ENCODE measurements around the gene ACY1. TPM values are rescaled to one million over a fixed set of nuclear protein-coding genes. Genes with fewer than 3 reads are reported as not detected.

The ACY1 gene
- 35.8 and 59.7 TPM in 2 replicates for total RNA-seq

DNA sequence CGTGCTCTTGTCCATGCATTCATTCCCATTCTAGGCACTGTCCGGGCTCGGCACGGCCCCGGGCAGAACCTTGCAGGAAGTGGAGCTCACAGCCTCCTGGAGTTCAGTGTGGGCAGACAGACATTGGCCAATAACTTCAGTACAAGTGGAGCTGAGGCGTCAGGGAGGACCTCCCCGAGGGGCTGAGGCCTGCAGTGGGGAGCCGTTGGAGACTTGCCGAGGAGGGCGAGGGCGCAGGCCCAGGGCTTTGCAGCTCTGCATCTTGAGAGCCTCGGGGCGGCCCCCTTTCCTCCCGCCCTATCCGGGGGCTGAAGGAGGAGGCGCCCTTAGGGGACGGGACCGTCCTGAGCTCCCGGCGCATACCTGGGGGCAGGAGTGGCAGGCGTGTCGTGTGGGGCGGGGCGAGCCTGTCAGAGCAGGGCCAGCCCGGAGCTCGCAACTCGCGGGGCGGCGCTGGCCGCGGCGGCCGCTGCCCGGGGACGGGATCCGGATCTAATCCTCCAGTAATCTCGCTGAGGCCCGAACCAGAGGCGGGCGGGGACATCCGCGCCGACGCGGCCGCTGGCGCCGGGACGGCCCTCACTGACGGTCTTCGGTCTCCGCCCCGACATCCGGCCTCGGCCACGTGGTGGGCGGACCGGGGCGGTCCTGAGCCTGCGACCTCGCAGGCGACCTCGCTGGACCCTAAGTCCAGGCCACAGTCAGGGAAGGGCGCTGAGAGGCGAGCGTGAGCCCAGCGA, at the start of gene ACY1:
Gene ACY1, plus strand, starts transcription at position 698 of the 740 bp plus-strand sequence. CDS start 530 bp downstream, outside the sequence.

GRCh38 chr3:51941798-51942602, 41.3 kb upstream of the ACY1 start, which contains the start of the genes PARP3 and RRP9:
PARP3 (plus strand) TSS chr3:51942363; CDS start chr3:51943356, 993 bp downstream.
RRP9 (minus strand) TSS chr3:51941904; CDS start chr3:51941867, 37 bp downstream.

GRCh38 chr3:51955175-51955892, 28.0 kb upstream of the ACY1 start, which contains the start of gene GPR62:
GPR62 (plus strand) TSS chr3:51955381; CDS start chr3:51955653, 272 bp downstream.

GRCh38 chr3:51967384-51968169, 15.8 kb upstream of the ACY1 start, which contains the start of gene PCBP4:
PCBP4 (minus strand) TSS chr3:51967454; CDS start chr3:51961240, 6,214 bp downstream.

GRCh38 chr3:51974963-51975851, 8.1 kb upstream of the ACY1 start, which contains the start of gene ABHD14A:
ABHD14A (plus strand) TSS chr3:51975064; CDS start chr3:51975136, 72 bp downstream.

GRCh38 chr3:51995346-51996163, 12.2 kb downstream of the ACY1 start, which contains the start of gene RPL29:
RPL29 (minus strand) TSS chr3:51995895; CDS start chr3:51995461, 434 bp downstream.

Small RNA genes lying within 50 kb of the gene (small RNA-seq; reads per million reads assigned to genes)
- gene AC115284.1 (ENCODE audit: low replicate concordance) = not detected

Other genes starting within 250 kb of the ACY1 start
- gene IQCF6, start 204.3 kb upstream of the ACY1 start, total RNA-seq = not detected in 2 replicates
- gene IQCF2, start 121.9 kb upstream of the ACY1 start, total RNA-seq = not detected in 2 replicates
- not detected in 2 replicates for gene IQCF5, start 107.9 kb upstream of the ACY1 start, total RNA-seq
- gene IQCF1, start 80.2 kb upstream of the ACY1 start, total RNA-seq = not detected in 2 replicates
- 26.5 and 33.4 TPM in 2 replicates for gene RRP9, start 41.6 kb upstream of the ACY1 start, total RNA-seq
- 27.6 and 30.4 TPM in 2 replicates for gene PARP3, start 41.2 kb upstream of the ACY1 start, total RNA-seq
- gene GPR62, start 28.2 kb upstream of the ACY1 start, total RNA-seq = under 0.01 TPM in 1 of 2 replicates, not detected in the other
- gene PCBP4, start 16.1 kb upstream of the ACY1 start, total RNA-seq = 46.8 and 63.9 TPM in 2 replicates
- gene ABHD14B, start 9.5 kb upstream of the ACY1 start, total RNA-seq = 24.1 and 29.1 TPM in 2 replicates
- 11.3 and 16.6 TPM in 2 replicates for gene ABHD14A, start 8.5 kb upstream of the ACY1 start, total RNA-seq
- 771 and 1,601 TPM in 2 replicates for gene RPL29, start 12.4 kb downstream of the ACY1 start, total RNA-seq
- gene DUSP7, start 73.0 kb downstream of the ACY1 start, total RNA-seq = 13.8 and 37.5 TPM in 2 replicates
- 2.6 and 21.2 TPM in 2 replicates for gene POC1A, start 170.9 kb downstream of the ACY1 start, total RNA-seq
- 56.4 and 69.8 TPM in 2 replicates for gene ALAS1, start 214.6 kb downstream of the ACY1 start, total RNA-seq
- gene TLR9, start 242.1 kb downstream of the ACY1 start, total RNA-seq = not detected in 2 replicates